Progenitor cell of endocrine pancreas (in vitro differentiated cells): Measurements from ENCODE around the gene CBL. TPM values are rescaled to one million over a fixed set of nuclear protein-coding genes. Genes with fewer than 3 reads are reported as not detected.
A peak's percentile ranks its signal among the peaks of the same experiment; 100 is the strongest.

Experiments used
- DNase-seq: peaks from one replicate; pipeline ENCODE4 v3.0.0; 2021; ENCODE audit warnings: low spot score; ENCODE audit not compliant: unreplicated experiment
- H3K27ac Mint-ChIP-seq: 2 replicates; pipeline ENCODE4 v1.8.0; 2021; ENCODE audit warnings: mild to moderate bottlenecking, moderate library complexity, mixed read lengths
- H3K27me3 Mint-ChIP-seq: 2 replicates; pipeline ENCODE4 v1.8.0; 2021; ENCODE audit warnings: mixed read lengths
- H3K36me3 Mint-ChIP-seq: 2 replicates; pipeline ENCODE4 v1.8.0; 2022; ENCODE audit warnings: mixed read lengths; ENCODE audit not compliant: insufficient read depth
- H3K4me1 Mint-ChIP-seq: 2 replicates; pipeline ENCODE4 v1.8.0; 2021; ENCODE audit warnings: low read depth, mixed read lengths
- H3K4me3 Mint-ChIP-seq: 2 replicates; pipeline ENCODE4 v1.8.0; 2021; ENCODE audit warnings: low read depth, mild to moderate bottlenecking, moderate library complexity, mixed read lengths
- H3K9me3 Mint-ChIP-seq: 2 replicates; pipeline ENCODE4 v1.8.0; 2021; ENCODE audit warnings: low read depth, mixed read lengths
- total RNA-seq: library from RNA; stranded (reverse); gene quantifications from 2 replicates; pipeline ENCODE4 v1.2.1, GENCODE V29; 2021
- TF ChIP-seq, protein P1 (sequence below): fragments of 200-600 bp; sonication (generic); IDR thresholded peaks from one replicate; pipeline ENCODE4 v1.5.0; 2021; ENCODE audit warnings: antibody characterized with exemption, mild to moderate bottlenecking; ENCODE audit not compliant: unreplicated experiment

The CBL gene
- total RNA-seq, 1 donor from 2014 or later: 26.4 TPM

DNA sequence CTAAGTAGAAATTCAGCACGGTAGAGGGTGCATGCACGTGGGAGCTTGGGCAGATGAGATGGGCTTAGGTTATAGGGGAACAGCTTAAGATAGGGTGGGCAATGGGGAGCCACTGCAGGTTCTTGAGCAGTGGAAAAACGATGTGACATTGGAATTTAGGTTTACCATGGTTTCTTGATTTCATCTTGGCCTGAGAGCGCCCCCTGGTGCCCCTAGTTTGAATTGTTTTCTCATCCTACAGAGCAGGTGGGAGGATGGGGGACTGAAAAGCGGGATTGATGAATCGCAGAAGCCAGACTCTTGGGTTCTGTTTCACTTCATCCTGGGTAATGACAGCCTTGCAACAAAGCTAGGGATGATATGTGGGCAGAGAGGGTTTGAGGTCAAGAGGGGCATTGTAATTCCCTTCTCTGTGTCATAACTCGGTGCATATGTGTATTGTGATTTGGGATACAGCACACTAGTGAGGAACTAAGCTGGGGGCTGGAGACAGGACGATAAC is 117.4 kb downstream of the CBL start:
- Mint-ChIP-seq H3K9me3 (no peaks in the 10 kb centered on the region), H3K36me3 (no peaks in the 10 kb centered on the region), H3K27ac (no peak overlapping the region), H3K4me3 (no peak overlapping the region), H3K4me1 (peaks cover 11% of the 10 kb centered on the region), H3K27me3 (peaks cover 27% of the 10 kb centered on the region)
- DNase-seq: peak; percentile 60
- TF ChIP-seq, protein P1, sequence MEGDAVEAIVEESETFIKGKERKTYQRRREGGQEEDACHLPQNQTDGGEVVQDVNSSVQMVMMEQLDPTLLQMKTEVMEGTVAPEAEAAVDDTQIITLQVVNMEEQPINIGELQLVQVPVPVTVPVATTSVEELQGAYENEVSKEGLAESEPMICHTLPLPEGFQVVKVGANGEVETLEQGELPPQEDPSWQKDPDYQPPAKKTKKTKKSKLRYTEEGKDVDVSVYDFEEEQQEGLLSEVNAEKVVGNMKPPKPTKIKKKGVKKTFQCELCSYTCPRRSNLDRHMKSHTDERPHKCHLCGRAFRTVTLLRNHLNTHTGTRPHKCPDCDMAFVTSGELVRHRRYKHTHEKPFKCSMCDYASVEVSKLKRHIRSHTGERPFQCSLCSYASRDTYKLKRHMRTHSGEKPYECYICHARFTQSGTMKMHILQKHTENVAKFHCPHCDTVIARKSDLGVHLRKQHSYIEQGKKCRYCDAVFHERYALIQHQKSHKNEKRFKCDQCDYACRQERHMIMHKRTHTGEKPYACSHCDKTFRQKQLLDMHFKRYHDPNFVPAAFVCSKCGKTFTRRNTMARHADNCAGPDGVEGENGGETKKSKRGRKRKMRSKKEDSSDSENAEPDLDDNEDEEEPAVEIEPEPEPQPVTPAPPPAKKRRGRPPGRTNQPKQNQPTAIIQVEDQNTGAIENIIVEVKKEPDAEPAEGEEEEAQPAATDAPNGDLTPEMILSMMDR: peak; percentile 79

GRCh38 chr11:119324189-119324588 is 118.0 kb downstream of the CBL start:
- H3K9me3 Mint-ChIP-seq: no peaks in the 10 kb centered on the region
- peaks cover 7% of the 10 kb centered on the region for H3K4me1 Mint-ChIP-seq
- H3K27ac Mint-ChIP-seq: no peak overlapping the region
- peaks cover 21% of the 10 kb centered on the region for H3K27me3 Mint-ChIP-seq
- TF ChIP-seq, protein P1: no peak
- H3K36me3 Mint-ChIP-seq: no peaks in the 10 kb centered on the region
- H3K4me3 Mint-ChIP-seq: no peak overlapping the region
- no peak for DNase-seq

- no peaks in the 10 kb centered on the region for H3K9me3 Mint-ChIP-seq
- H3K36me3 Mint-ChIP-seq: no peaks in the 10 kb centered on the region
- no peak for DNase-seq
- H3K27me3 Mint-ChIP-seq: peaks cover 3% of the 10 kb centered on the region
- no peak overlapping the region for H3K4me3 Mint-ChIP-seq
- TF ChIP-seq, protein P1: no peak
- H3K27ac Mint-ChIP-seq: no peak overlapping the region
- no peaks in the 10 kb centered on the region for H3K4me1 Mint-ChIP-seq
Measured at GRCh38 chr11:119329320-119329719, 123.2 kb downstream of the CBL start.

- Mint-ChIP-seq H3K4me3 (no peak overlapping the region), H3K27me3 (peaks cover 3% of the 10 kb centered on the region), H3K36me3 (no peaks in the 10 kb centered on the region), H3K27ac (no peak overlapping the region), H3K9me3 (no peaks in the 10 kb centered on the region), H3K4me1 (peaks cover 4% of the 10 kb centered on the region)
- DNase-seq: no peak
- TF ChIP-seq, protein P1: no peak
Measured at GRCh38 chr11:119330237-119330636, 124.1 kb downstream of the CBL start.

GRCh38 chr11:119332111-119332765 is 126.1 kb downstream of the CBL start:
- peak overlapping the region; percentile 53 for H3K27ac Mint-ChIP-seq
- H3K27me3 Mint-ChIP-seq: peaks cover 3% of the 10 kb centered on the region
- DNase-seq: no peak
- H3K4me1 Mint-ChIP-seq: peaks cover 7% of the 10 kb centered on the region
- H3K36me3 Mint-ChIP-seq: peaks cover 3% of the 10 kb centered on the region
- no peak overlapping the region for H3K4me3 Mint-ChIP-seq
- TF ChIP-seq, protein P1: no peak
- H3K9me3 Mint-ChIP-seq: no peaks in the 10 kb centered on the region
